ENCODE measurements around the gene DEAF1.

DNA sequence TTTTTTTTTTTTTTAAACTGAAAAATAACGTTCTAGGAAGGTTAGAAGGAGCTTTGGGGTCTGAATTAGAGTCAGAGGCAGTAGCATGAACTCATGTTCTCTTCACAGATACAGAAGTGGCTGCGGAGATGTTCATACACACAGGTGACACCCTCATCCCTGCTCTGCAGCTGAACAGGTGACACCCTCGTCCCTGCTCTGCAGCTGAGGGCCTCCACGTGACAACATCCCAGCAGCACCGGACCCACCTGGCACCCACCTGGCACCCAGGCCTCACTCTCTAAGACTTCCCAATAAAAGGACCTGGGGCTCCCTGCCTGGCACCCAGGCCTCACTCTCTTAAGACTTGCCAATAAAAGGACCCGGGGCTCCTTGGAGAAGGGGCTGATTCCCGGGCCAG, 38.2 kb downstream of the DEAF1 start:
- TF ChIP-seq POLR2A (IDR thresholded peaks at IDR 0.05) (no peak), POLR2AphosphoS5 (IDR thresholded peaks at IDR 0.05) (no peak), EP300 (IDR thresholded peaks at IDR 0.05) (no peak)
- TF ChIP-seq, protein P1, sequence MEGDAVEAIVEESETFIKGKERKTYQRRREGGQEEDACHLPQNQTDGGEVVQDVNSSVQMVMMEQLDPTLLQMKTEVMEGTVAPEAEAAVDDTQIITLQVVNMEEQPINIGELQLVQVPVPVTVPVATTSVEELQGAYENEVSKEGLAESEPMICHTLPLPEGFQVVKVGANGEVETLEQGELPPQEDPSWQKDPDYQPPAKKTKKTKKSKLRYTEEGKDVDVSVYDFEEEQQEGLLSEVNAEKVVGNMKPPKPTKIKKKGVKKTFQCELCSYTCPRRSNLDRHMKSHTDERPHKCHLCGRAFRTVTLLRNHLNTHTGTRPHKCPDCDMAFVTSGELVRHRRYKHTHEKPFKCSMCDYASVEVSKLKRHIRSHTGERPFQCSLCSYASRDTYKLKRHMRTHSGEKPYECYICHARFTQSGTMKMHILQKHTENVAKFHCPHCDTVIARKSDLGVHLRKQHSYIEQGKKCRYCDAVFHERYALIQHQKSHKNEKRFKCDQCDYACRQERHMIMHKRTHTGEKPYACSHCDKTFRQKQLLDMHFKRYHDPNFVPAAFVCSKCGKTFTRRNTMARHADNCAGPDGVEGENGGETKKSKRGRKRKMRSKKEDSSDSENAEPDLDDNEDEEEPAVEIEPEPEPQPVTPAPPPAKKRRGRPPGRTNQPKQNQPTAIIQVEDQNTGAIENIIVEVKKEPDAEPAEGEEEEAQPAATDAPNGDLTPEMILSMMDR (IDR thresholded peaks at IDR 0.05), result no peak

Measured in suprapubic skin (tissue), 4 donors.